ENCODE measurements around the gene MMP2.

DNA sequence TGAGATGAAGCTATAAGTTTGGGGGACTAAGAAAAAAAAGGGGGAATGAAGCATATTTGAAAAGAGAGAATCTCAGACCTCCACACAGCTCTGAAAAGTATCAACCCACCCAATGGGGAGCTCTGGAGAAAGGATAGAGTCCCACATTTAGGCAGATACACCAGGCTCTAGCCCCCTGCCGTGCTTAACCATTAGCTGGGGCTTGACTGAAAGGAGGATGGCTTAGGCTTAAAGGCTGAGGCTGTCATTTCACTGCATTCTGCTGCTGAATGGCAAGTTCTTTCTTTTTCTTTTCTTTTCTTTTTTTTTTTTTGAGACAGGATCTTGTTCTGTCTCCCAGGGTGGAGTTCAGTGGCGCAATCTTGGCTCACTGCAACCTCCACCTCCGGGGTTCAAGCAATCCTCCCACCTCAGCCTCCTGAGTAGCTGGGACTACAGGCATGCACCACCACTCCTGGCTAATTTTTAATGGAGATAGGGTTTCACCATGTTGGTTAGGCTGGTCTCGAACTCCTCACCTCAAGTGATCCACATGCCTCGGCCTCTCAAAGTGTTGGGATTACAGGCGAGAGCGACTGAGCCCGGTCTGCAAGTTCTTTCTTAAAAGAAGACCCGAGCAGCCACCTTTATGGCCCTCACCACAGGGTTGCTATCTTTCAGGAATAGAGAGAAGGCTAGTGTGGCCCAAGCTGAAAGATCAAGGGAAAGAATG, 9.0 kb upstream of the MMP2 start:
- no peak for TF ChIP-seq CTCF (IDR thresholded peaks at IDR 0.05)
- TF ChIP-seq EP300 (IDR thresholded peaks at IDR 0.05) = no peak

Data from ovary (tissue), 3 donors.